ENCODE data around the gene LIG1. TPM values are rescaled to one million over a fixed set of nuclear protein-coding genes. Genes with fewer than 3 reads are reported as not detected.

Gene LIG1
- total and polyA plus RNA-seq, 9 of the 15 experiments (the other 6 are each of a cell fraction or from before 2014, with no cell fraction given): 9.6 to 114 (median 71.1) TPM

- Histone ChIP-seq H4K20me1 (replicated peaks; ENCODE audit: control insufficient read depth, insufficient read depth, low read length) (no peaks in the 10 kb centered on the region), H3K4me3 (no peak overlapping the region), H3K4me2 (ENCODE audit: insufficient read depth, low read length) (peak overlapping the region; percentile 19; the same call in 1 of the 2 replicates), H3K27ac (ENCODE audit: extremely low read depth, low read depth, low read length) (no peak overlapping the region), H3K27me3 (ENCODE audit: control insufficient read depth in 2 of 2, insufficient read depth in 2 of 2, low read length in 2 of 2) (no peaks in the 10 kb centered on the region), H3K9me1 (ENCODE audit: control insufficient read depth, insufficient read depth, low read length) (no peaks in the 10 kb centered on the region), H3K4me1 (replicated peaks in 1 of 2; ENCODE audit: control insufficient read depth in 2 of 2, insufficient read depth in 2 of 2, low read length in 2 of 2) (peaks cover 8 to 17% of the 10 kb centered on the region in 2 experiments; a peak in 4 of 5 replicates), H2AFZ (ENCODE audit: low read depth, low read length) (peak overlapping the region; percentile 77), H3K9me3 (replicated peaks; ENCODE audit: control insufficient read depth, insufficient read depth, low read depth, low read length) (no peaks in the 10 kb centered on the region), H3K36me3 (ENCODE audit: control insufficient read depth, insufficient read depth, low read length) (no peaks in the 10 kb centered on the region), H3K9ac (ENCODE audit: insufficient read depth in 1 of 2, low read depth in 2 of 2, low read length in 2 of 2) (no peak overlapping the region), H3K79me2 (ENCODE audit: control insufficient read depth, insufficient read depth, low read length) (no peaks in the 10 kb centered on the region)
- ChIA-PET POLR2A (interaction anchor here (1.6 to 2.6 kb wide), 2 partner anchors 9 to 14 kb away, joined by 5 to 24 read pairs; no protein-coding TSS in a partner anchor), CTCF (ENCODE audit: low intra/inter-chr PET ratio) (no interaction called here)
- peak; percentile 97 for ATAC-seq
- no TSS peak for BruUV-seq (replicated peaks)
- peak; percentile 95 for FAIRE-seq
- intact Hi-C loops (cut with micrococcal nuclease) (loop anchor here (5.0 kb wide), 1 partner anchor 83 kb away; no protein-coding TSS in a partner anchor), in situ Hi-C loops (cut with MboI) (no loop called here)
- DNase-seq (ENCODE audit: extremely low read depth in 1 of 4, low spot score in 3 of 4): peak; percentile 84 to 94 (median 92)
- whole genome bisulfite sequencing (ENCODE audit: insufficient coverage, low coverage, missing lambda C conversion rate): 19% methylated on average over 13 of the region's 13 CpGs
- TF ChIP-seq C11orf30 (IDR thresholded peaks at IDR 0.05; ENCODE audit: low read depth) (0 out of 2 replicates have a peak, but pooled peaks have one; percentile 19), NRF1 (conservative IDR thresholded peaks at IDR 0.05 in 1 of 2, IDR thresholded peaks at IDR 0.05 in 1 of 2) (0 out of 4 replicates have a peak, but pooled peaks of 1 of the 2 experiments have one; percentile 16), USF1 (CRISPR knock-in tag; IDR thresholded peaks at IDR 0.05) (peak; percentile 95), RBM25 (IDR thresholded peaks at IDR 0.05; ENCODE audit: low read depth, low read length, severe bottlenecking) (peak; percentile 92), CREM (IDR thresholded peaks at IDR 0.05; ENCODE audit: low read depth) (peak; percentile 32; the same call in 1 of the 2 replicates), SMC3 (conservative IDR thresholded peaks at IDR 0.05; ENCODE audit: insufficient read depth, low read depth, low read length) (0 out of 2 replicates have a peak, but pooled peaks have one; percentile 11), RCOR1 (IDR thresholded peaks at IDR 0.05; ENCODE audit: borderline replicate concordance in 1 of 2, low read depth in 2 of 2, low read length in 2 of 2) (peak in 1 of 2 experiments; percentile 75; a peak in 1 of 4 replicates), ZNF699 (CRISPR knock-in tag; IDR thresholded peaks at IDR 0.05; ENCODE audit: insufficient replicate concordance) (no peak)
- TF ChIP-seq, protein P1, sequence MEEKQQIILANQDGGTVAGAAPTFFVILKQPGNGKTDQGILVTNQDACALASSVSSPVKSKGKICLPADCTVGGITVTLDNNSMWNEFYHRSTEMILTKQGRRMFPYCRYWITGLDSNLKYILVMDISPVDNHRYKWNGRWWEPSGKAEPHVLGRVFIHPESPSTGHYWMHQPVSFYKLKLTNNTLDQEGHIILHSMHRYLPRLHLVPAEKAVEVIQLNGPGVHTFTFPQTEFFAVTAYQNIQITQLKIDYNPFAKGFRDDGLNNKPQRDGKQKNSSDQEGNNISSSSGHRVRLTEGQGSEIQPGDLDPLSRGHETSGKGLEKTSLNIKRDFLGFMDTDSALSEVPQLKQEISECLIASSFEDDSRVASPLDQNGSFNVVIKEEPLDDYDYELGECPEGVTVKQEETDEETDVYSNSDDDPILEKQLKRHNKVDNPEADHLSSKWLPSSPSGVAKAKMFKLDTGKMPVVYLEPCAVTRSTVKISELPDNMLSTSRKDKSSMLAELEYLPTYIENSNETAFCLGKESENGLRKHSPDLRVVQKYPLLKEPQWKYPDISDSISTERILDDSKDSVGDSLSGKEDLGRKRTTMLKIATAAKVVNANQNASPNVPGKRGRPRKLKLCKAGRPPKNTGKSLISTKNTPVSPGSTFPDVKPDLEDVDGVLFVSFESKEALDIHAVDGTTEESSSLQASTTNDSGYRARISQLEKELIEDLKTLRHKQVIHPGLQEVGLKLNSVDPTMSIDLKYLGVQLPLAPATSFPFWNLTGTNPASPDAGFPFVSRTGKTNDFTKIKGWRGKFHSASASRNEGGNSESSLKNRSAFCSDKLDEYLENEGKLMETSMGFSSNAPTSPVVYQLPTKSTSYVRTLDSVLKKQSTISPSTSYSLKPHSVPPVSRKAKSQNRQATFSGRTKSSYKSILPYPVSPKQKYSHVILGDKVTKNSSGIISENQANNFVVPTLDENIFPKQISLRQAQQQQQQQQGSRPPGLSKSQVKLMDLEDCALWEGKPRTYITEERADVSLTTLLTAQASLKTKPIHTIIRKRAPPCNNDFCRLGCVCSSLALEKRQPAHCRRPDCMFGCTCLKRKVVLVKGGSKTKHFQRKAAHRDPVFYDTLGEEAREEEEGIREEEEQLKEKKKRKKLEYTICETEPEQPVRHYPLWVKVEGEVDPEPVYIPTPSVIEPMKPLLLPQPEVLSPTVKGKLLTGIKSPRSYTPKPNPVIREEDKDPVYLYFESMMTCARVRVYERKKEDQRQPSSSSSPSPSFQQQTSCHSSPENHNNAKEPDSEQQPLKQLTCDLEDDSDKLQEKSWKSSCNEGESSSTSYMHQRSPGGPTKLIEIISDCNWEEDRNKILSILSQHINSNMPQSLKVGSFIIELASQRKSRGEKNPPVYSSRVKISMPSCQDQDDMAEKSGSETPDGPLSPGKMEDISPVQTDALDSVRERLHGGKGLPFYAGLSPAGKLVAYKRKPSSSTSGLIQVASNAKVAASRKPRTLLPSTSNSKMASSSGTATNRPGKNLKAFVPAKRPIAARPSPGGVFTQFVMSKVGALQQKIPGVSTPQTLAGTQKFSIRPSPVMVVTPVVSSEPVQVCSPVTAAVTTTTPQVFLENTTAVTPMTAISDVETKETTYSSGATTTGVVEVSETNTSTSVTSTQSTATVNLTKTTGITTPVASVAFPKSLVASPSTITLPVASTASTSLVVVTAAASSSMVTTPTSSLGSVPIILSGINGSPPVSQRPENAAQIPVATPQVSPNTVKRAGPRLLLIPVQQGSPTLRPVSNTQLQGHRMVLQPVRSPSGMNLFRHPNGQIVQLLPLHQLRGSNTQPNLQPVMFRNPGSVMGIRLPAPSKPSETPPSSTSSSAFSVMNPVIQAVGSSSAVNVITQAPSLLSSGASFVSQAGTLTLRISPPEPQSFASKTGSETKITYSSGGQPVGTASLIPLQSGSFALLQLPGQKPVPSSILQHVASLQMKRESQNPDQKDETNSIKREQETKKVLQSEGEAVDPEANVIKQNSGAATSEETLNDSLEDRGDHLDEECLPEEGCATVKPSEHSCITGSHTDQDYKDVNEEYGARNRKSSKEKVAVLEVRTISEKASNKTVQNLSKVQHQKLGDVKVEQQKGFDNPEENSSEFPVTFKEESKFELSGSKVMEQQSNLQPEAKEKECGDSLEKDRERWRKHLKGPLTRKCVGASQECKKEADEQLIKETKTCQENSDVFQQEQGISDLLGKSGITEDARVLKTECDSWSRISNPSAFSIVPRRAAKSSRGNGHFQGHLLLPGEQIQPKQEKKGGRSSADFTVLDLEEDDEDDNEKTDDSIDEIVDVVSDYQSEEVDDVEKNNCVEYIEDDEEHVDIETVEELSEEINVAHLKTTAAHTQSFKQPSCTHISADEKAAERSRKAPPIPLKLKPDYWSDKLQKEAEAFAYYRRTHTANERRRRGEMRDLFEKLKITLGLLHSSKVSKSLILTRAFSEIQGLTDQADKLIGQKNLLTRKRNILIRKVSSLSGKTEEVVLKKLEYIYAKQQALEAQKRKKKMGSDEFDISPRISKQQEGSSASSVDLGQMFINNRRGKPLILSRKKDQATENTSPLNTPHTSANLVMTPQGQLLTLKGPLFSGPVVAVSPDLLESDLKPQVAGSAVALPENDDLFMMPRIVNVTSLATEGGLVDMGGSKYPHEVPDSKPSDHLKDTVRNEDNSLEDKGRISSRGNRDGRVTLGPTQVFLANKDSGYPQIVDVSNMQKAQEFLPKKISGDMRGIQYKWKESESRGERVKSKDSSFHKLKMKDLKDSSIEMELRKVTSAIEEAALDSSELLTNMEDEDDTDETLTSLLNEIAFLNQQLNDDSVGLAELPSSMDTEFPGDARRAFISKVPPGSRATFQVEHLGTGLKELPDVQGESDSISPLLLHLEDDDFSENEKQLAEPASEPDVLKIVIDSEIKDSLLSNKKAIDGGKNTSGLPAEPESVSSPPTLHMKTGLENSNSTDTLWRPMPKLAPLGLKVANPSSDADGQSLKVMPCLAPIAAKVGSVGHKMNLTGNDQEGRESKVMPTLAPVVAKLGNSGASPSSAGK (IDR thresholded peaks at IDR 0.05): 0 out of 2 replicates have a peak, but pooled peaks have one; percentile 26
These were observed 20.2 kb upstream of the LIG1 start for GRCh38 chr19:48190288-48190884.

All from K562 (cell line).